ENCODE data around the gene ACAP3. TPM values are rescaled to one million over a fixed set of nuclear protein-coding genes. Genes with fewer than 3 reads are reported as not detected.
A peak's percentile ranks its signal among the peaks of the same experiment; 100 is the strongest.

ACAP3 gene
- total and polyA plus RNA-seq, 2 of the 4 experiments (the other 2 are of a cell fraction), result 13.3 to 58.2 TPM

- Histone ChIP-seq H3K79me1 (ENCODE audit: low read depth in 1 of 2, low read length in 2 of 2) (peaks cover 26 to 63% of the 10 kb centered on the region in 2 experiments), H3K4me1 (ENCODE audit: control insufficient read depth, insufficient read depth, low read length) (peaks cover 34% of the 10 kb centered on the region), H3K18ac (ENCODE audit: low read depth, low read length) (peak overlapping the region; percentile 83), H3K56ac (ENCODE audit: extremely low read depth, insufficient read depth, low read length) (peak overlapping the region; percentile 54; the same call in 1 of the 2 replicates), H2BK5ac (ENCODE audit: low read depth, low read length, poor library complexity, severe bottlenecking) (peak overlapping the region; percentile 100), H2BK20ac (ENCODE audit: low read depth, low read length) (peak overlapping the region; percentile 63), H3K9me1 (ENCODE audit: insufficient read depth, low read length) (peaks cover 26% of the 10 kb centered on the region), H3K4ac (ENCODE audit: low read depth, low read length) (peak overlapping the region; percentile 97), H2AFZ (replicated peaks; ENCODE audit: low read length, poor library complexity) (no peak overlapping the region), H4K8ac (ENCODE audit: low read depth in 2 of 2, low read length in 2 of 2) (peak overlapping the region; percentile 43 to 97), H3K23ac (ENCODE audit: low read depth, low read length) (peak overlapping the region; percentile 52), H2BK120ac (ENCODE audit: low read depth, low read length) (peak overlapping the region; percentile 99), H4K20me1 (ENCODE audit: insufficient read depth, low read length) (peaks cover 5% of the 10 kb centered on the region), H2BK15ac (ENCODE audit: low read depth, low read length) (peak overlapping the region; percentile 16), H3K4me2 (ENCODE audit: low read depth, low read length) (peak overlapping the region; percentile 20), H3K9ac (ENCODE audit: low read depth, low read length) (peak overlapping the region; percentile 16), H2AK5ac (ENCODE audit: low read depth, low read length) (peak overlapping the region; percentile 97), H2AK9ac (replicated peaks; ENCODE audit: low read depth, low read length, poor library complexity) (peak overlapping the region; percentile 91), H4K91ac (ENCODE audit: insufficient read depth, low read depth, low read length) (peak overlapping the region; percentile 85), H3K27me3 (ENCODE audit: control insufficient read depth, insufficient read depth, low read length) (no peaks in the 10 kb centered on the region), H3K14ac (replicated peaks; ENCODE audit: low read depth, low read length) (peak overlapping the region; percentile 35), H3K9me3 (ENCODE audit: control insufficient read depth, insufficient read depth, low read length) (no peaks in the 10 kb centered on the region), H4K5ac (ENCODE audit: low read depth, low read length) (peak overlapping the region; percentile 55), H3K27ac (ENCODE audit: insufficient read depth, low read length) (peak overlapping the region; percentile 98), H3K36me3 (ENCODE audit: control insufficient read depth, insufficient read depth, low read length) (peaks cover 58% of the 10 kb centered on the region), H3K4me3 (ENCODE audit: insufficient read depth, low read depth, low read length) (no peak overlapping the region)
- DNase-seq (peak; percentile 61), ATAC-seq (ENCODE audit: low read depth) (peak; percentile 3; the same call in 1 of the 2 replicates)
- BruUV-seq (replicated peaks), result no TSS peak
- in situ Hi-C loops (cut with MboI; ENCODE audit: low sequenced_read_pairs), result no loop called here
- TF ChIP-seq USF2 (IDR thresholded peaks at IDR 0.05; ENCODE audit: low read depth, low read length) (no peak), CTCF (conservative IDR thresholded peaks at IDR 0.05; ENCODE audit: low read depth, low read length) (no peak), ELK1 (IDR thresholded peaks at IDR 0.05; ENCODE audit: borderline replicate concordance, low read depth, low read length) (no peak), RAD21 (IDR thresholded peaks at IDR 0.05; ENCODE audit: low read length) (no peak), MAFK (IDR thresholded peaks at IDR 0.05; ENCODE audit: low read depth, low read length) (no peak), CHD1 (IDR thresholded peaks at IDR 0.05; ENCODE audit: low read depth, low read length) (no peak), MXI1 (IDR thresholded peaks at IDR 0.05; ENCODE audit: borderline replicate concordance, low read depth, low read length) (no peak), FOS (IDR thresholded peaks at IDR 0.05; ENCODE audit: low read depth, low read length) (no peak), RFX5 (IDR thresholded peaks at IDR 0.05; ENCODE audit: low read depth, low read length) (no peak), RCOR1 (IDR thresholded peaks at IDR 0.05; ENCODE audit: insufficient replicate concordance, low read length) (no peak), POLR2A (IDR thresholded peaks at IDR 0.05; ENCODE audit: low read depth, low read length) (no peak; the same call in 1 of the 2 replicates), SMC3 (IDR thresholded peaks at IDR 0.05; ENCODE audit: low read depth, low read length) (no peak), CEBPB (IDR thresholded peaks at IDR 0.05; ENCODE audit: low read depth, low read length) (no peak)
- WGBS, 2 experiments (ENCODE audit: extremely low coverage in 2 of 2, insufficient read length in 1 of 2), result 75% methylated on average over 2 of the region's 9 CpGs; no CpG with 5 or more reads in 1 of the 2 experiments
- dilution Hi-C loops (cut with HindIII; ENCODE audit: low sequenced_read_pairs, unreplicated experiment), result no loop called here
- POLR2A ChIA-PET (ENCODE audit: unreplicated experiment), result interaction anchor here (0.9 kb wide), 1 partner anchor 9 kb away, joined by 5 read pairs; the partner anchor contains the start of gene UBE2J2
- CTCF ChIA-PET, result interaction anchor here (0.9 to 1.4 kb wide), 3 partner anchors 14 to 142 kb away, joined by 3 to 6 read pairs (median 4); no protein-coding TSS in a partner anchor
- intact Hi-C loops (cut with micrococcal nuclease), result no loop called here
These were observed 43.7 kb downstream of the ACAP3 start for GRCh38 chr1:1264026-1264425.
